A549 (cell line): ENCODE results near the gene PLXND1. TPM values are rescaled to one million over a fixed set of nuclear protein-coding genes. Genes with fewer than 3 reads are reported as not detected.

Source experiments
- ATAC-seq, 2 experiments: fragments of 200-7000 bp in 1 of 2; fragments of >200 bp in 1 of 2; cut with Nextera tagmentation in 1 of 2; cut with Tn5 transposase in 1 of 2; 3 replicates each; pipeline versions ENCODE4 v1.8.0 to v1.9.1; 2018 to 2020; ENCODE audit warnings: mild to moderate bottlenecking in 1 of 2, moderate library complexity in 1 of 2
- CTCF ChIA-PET: fragments of 300-600 bp; sonication (Branson Sonifier 250); formaldehyde crosslinking; extraction: SDS; loops from one replicate; lab custom pipeline; 2021; ENCODE audit warnings: antibody characterized with exemption, inconsistent platforms; lab: Yijun Ruan, JAX
- POLR2A ChIA-PET: fragments of 350-600 bp; formaldehyde crosslinking; extraction: SDS; loops from one replicate; lab custom pipeline; 2021; ENCODE audit warnings: antibody characterized with exemption, inconsistent platforms; lab: Yijun Ruan, JAX
- DNase-seq, 2 experiments: peaks; one replicate each; pipeline versions ENCODE4 v3.0.0 to v3.0.0-alpha.2; 2011 to 2016; ENCODE audit warnings: low read depth in 1 of 2, low spot score in 1 of 2
- FAIRE-seq: peaks from 2 replicates; lab custom pipeline; 2011; peaks lifted over from hg19 to GRCh38; lab: Jason Lieb, UNC
- H3K27ac ChIP-seq, 2 experiments: fragments of >200 bp; sonication (Bioruptor Twin); formaldehyde crosslinking; 3 replicates each; pipeline ENCODE4 v1.5.1; 2016 to 2017
- H3K4me1 ChIP-seq: fragments of >200 bp; sonication (Bioruptor Twin); formaldehyde crosslinking; 3 replicates; pipeline ENCODE4 v1.6.1; 2016
- H3K4me2 ChIP-seq: fragments of >200 bp; sonication (Bioruptor Twin); formaldehyde crosslinking; 3 replicates; pipeline ENCODE4 v1.6.1; 2016
- H3K4me3 ChIP-seq: fragments of >200 bp; sonication (Bioruptor Twin); formaldehyde crosslinking; 3 replicates; pipeline ENCODE4 v1.5.1; 2016
- H3K9me3 ChIP-seq: fragments of >200 bp; sonication (Bioruptor Twin); formaldehyde crosslinking; 3 replicates; pipeline ENCODE4 v1.6.1; 2016
- CBX8 ChIP-seq: fragments of 200-600 bp; sonication (generic); IDR thresholded peaks from 2 replicates; pipeline ENCODE4 v1.6.1; 2016
- CTCF ChIP-seq: fragments of >200 bp; sonication (Bioruptor Twin); formaldehyde crosslinking; IDR thresholded peaks from 3 replicates; pipeline ENCODE4 v1.5.1; 2016
- E2F6 ChIP-seq: IDR thresholded peaks from 2 replicates; pipeline ENCODE4 v1.6.1; 2012; ENCODE audit warnings: low read depth, borderline replicate concordance
- EP300 ChIP-seq, 2 experiments: fragments of >200 bp; sonication (Bioruptor Twin); formaldehyde crosslinking; IDR thresholded peaks; 2 replicates in 1 of 2; 3 replicates in 1 of 2; pipeline ENCODE4 v1.6.1; 2016 to 2017
- FOSB ChIP-seq: fragments of 250-450 bp; sonication (Bioruptor Pico); IDR thresholded peaks from 2 replicates; pipeline ENCODE4 v1.5.0; 2020; ENCODE audit warnings: mild to moderate bottlenecking, moderate library complexity
- FOXS1 ChIP-seq: fragments of 250-450 bp; sonication (Bioruptor Pico); IDR thresholded peaks from 2 replicates; pipeline ENCODE4 v1.5.0; 2020; ENCODE audit warnings: mild to moderate bottlenecking, moderate library complexity
- HES2 ChIP-seq: fragments of >200 bp; sonication (Bioruptor Twin); formaldehyde crosslinking; IDR thresholded peaks from 2 replicates; pipeline ENCODE4 v1.6.1; 2016
- HOXA7 ChIP-seq: fragments of 250-450 bp; sonication (Bioruptor Pico); IDR thresholded peaks from 2 replicates; pipeline ENCODE4 v1.5.0; 2020; ENCODE audit warnings: mild to moderate bottlenecking, moderate library complexity
- HOXB13 ChIP-seq: fragments of 250-450 bp; sonication (Bioruptor Pico); IDR thresholded peaks from 2 replicates; pipeline ENCODE4 v1.5.0; 2020; ENCODE audit warnings: low read depth, mild to moderate bottlenecking, moderate library complexity
- HOXB5 ChIP-seq: fragments of 250-450 bp; sonication (Bioruptor Pico); IDR thresholded peaks from 2 replicates; pipeline ENCODE4 v1.5.0; 2020; ENCODE audit warnings: mild to moderate bottlenecking, moderate library complexity
- JUN ChIP-seq, 2 experiments: fragments of >200 bp; sonication (Bioruptor Twin); formaldehyde crosslinking; IDR thresholded peaks; 2 replicates in 1 of 2; 3 replicates in 1 of 2; pipeline ENCODE4 v1.6.1; 2016 to 2017
- KDM1A ChIP-seq: fragments of 200-600 bp; sonication (generic); IDR thresholded peaks from 2 replicates; pipeline ENCODE4 v1.6.1; 2016; ENCODE audit warnings: low read depth, mild to moderate bottlenecking
- NR3C1 ChIP-seq: fragments of >200 bp; sonication (Bioruptor Twin); formaldehyde crosslinking; IDR thresholded peaks from 3 replicates; pipeline ENCODE4 v1.6.1; 2017
- PBX3 ChIP-seq: IDR thresholded peaks from 2 replicates; pipeline ENCODE4 v1.6.1; 2012
- PHF8 ChIP-seq: fragments of 200-600 bp; sonication (generic); IDR thresholded peaks from 2 replicates; pipeline ENCODE4 v1.6.1; 2016; ENCODE audit warnings: low read depth, mild to moderate bottlenecking, antibody characterized with exemption, moderate library complexity, borderline replicate concordance
- POLR2A ChIP-seq: IDR thresholded peaks from 2 replicates; pipeline ENCODE4 v1.6.1; 2012; ENCODE audit warnings: mild to moderate bottlenecking, low read length
- RAD21 ChIP-seq, 2 experiments: fragments of >200 bp in 1 of 2; sonication (Bioruptor Twin) in 1 of 2; formaldehyde crosslinking in 1 of 2; IDR thresholded peaks in 1 of 2; conservative IDR thresholded peaks in 1 of 2; 2 replicates in 1 of 2; 3 replicates in 1 of 2; pipeline ENCODE4 v1.6.1; 2012 to 2018; ENCODE audit warnings: inconsistent platforms in 1 of 2
- RCOR1 ChIP-seq: fragments of 150-350 bp; IDR thresholded peaks from 2 replicates; pipeline ENCODE4 v1.6.1; 2014; ENCODE audit warnings: antibody characterized with exemption, low read length, low read depth
- SMC3 ChIP-seq: fragments of >200 bp; sonication (Bioruptor Twin); formaldehyde crosslinking; IDR thresholded peaks from 3 replicates; pipeline ENCODE4 v1.6.1; 2018; ENCODE audit warnings: inconsistent platforms
- ZNF302 ChIP-seq: fragments of 250-450 bp; sonication (Bioruptor Pico); IDR thresholded peaks from 2 replicates; pipeline ENCODE4 v1.9.0; 2021; ENCODE audit warnings: inconsistent platforms, mild to moderate bottlenecking, moderate library complexity
- WGBS: methylation state at CpG from one replicate; pipeline ENCODE4 v1.1.6; 2017; ENCODE audit errors: missing lambda C conversion rate; 5-methylcytosine and 5-hydroxymethylcytosine counted together
- polyA plus RNA-seq, 4 experiments: library from polyadenylated mRNA; depleted of rRNA in 3 of 4; stranded (reverse); fragments of >200 nt; fragmentation: RNase III in 1 of 4; extraction: RNeasy Plus Mini Kit Qiagen cat#74134 plus additional on column Dnase treatment in 1 of 4; gene quantifications; 2 replicates in 3 of 4; 3 replicates in 1 of 4; pipeline ENCODE4 v1.2.3, GENCODE V29; 2011 to 2017

The PLXND1 gene
- polyA plus RNA-seq, 2 of the 4 experiments (the other 2 are of a cell fraction): 26.8 to 72.6 TPM

- H3K4me1 ChIP-seq: peaks cover 46% of the 10 kb centered on the region
- WGBS: 3% methylated on average over 26 of the region's 38 CpGs
- ChIA-PET POLR2A (interaction anchor here (0.6 to 2.6 kb wide), 6 partner anchors 22 to 504 kb away, joined by 3 to 10 read pairs (median 5); a partner anchor contains a TSS), CTCF (interaction anchor here (0.6 to 10.7 kb wide), 36 partner anchors 11 to 478 kb away, joined by 3 to 178 read pairs (median 4); partner anchors contain the start of gene EFCAB12)
- peak overlapping the region; percentile 97 for H3K4me2 ChIP-seq
- ATAC-seq (peak; percentile 57 to 63), DNase-seq (peak; percentile 78 to 89), FAIRE-seq (no peak)
- H3K9me3 ChIP-seq: no peaks in the 10 kb centered on the region
- peak; percentile 78 for TF ChIP-seq CTCF
- TF ChIP-seq NR3C1: no peak
- peak; percentile 91 to 93 for TF ChIP-seq RAD21 (conservative IDR thresholded peaks at IDR 0.05 in 1 of 2, IDR thresholded peaks at IDR 0.05 in 1 of 2)
- no peak for TF ChIP-seq EP300 (IDR thresholded peaks at IDR 0.05)
- TF ChIP-seq ZNF302 (CRISPR knock-in tag): no peak
- no peak for TF ChIP-seq KDM1A
- no peak for TF ChIP-seq HOXA7 (CRISPR knock-in tag)
- peak; percentile 41; the same call in 1 of the 2 replicates for TF ChIP-seq POLR2A
- TF ChIP-seq RCOR1: no peak
- TF ChIP-seq SMC3: peak; percentile 79
- TF ChIP-seq FOSB: no peak
- peak; percentile 43; the same call in 1 of the 2 replicates for TF ChIP-seq HOXB13 (CRISPR knock-in tag)
- no peak for TF ChIP-seq FOXS1
- peak overlapping the region; percentile 52 for H3K4me3 ChIP-seq
- peak overlapping the region; percentile 99 to 100 for H3K27ac ChIP-seq
These were observed 21.1 kb upstream of the PLXND1 start for GRCh38 chr3:129627350-129628168.

GRCh38 chr3:129626744-129627349 lies 20.4 kb upstream of the PLXND1 start:
- peaks cover 49% of the 10 kb centered on the region for H3K4me1 ChIP-seq
- H3K4me3 ChIP-seq: peak overlapping the region; percentile 52
- ChIA-PET CTCF (interaction anchor here (0.8 to 10.7 kb wide), 10 partner anchors 19 to 307 kb away, joined by 3 to 178 read pairs (median 4); no protein-coding TSS in a partner anchor), POLR2A (interaction anchor here (0.6 to 2.6 kb wide), 8 partner anchors 11 to 503 kb away, joined by 3 to 10 read pairs (median 4); a partner anchor contains a TSS)
- ATAC-seq (peak; percentile 88 to 92), DNase-seq (peak; percentile 89), FAIRE-seq (no peak)
- TF ChIP-seq RCOR1 (no peak), RAD21 (conservative IDR thresholded peaks at IDR 0.05 in 1 of 2, IDR thresholded peaks at IDR 0.05 in 1 of 2) (no peak), PBX3 (no peak), POLR2A (peak; percentile 41), HES2 (no peak), NR3C1 (no peak), PHF8 (peak; percentile 38; the same call in 1 of the 2 replicates), CBX8 (no peak), E2F6 (peak; percentile 67; the same call in 1 of the 2 replicates), HOXB5 (CRISPR knock-in tag) (0 out of 2 replicates have a peak, but pooled peaks have one; percentile 58), JUN (IDR thresholded peaks at IDR 0.05) (peak; percentile 30 to 64; a peak in 3 of 5 replicates)
- peak overlapping the region; percentile 97 for H3K4me2 ChIP-seq
- no CpG with 5 or more reads among the region's 49 CpGs for WGBS
- H3K27ac ChIP-seq: peak overlapping the region; percentile 99 to 100
- no peaks in the 10 kb centered on the region for H3K9me3 ChIP-seq
